PC-3 (cell line): ENCODE data around the gene ABLIM3. TPM values are rescaled to one million over a fixed set of nuclear protein-coding genes. Genes with fewer than 3 reads are reported as not detected.
A peak's percentile ranks its signal among the peaks of the same experiment; 100 is the strongest.

Experiments
- ATAC-seq: fragments of 200-7000 bp; cut with Tn5 transposase; 2 replicates; pipeline ENCODE4 v1.9.1; 2020; ENCODE audit warnings: mild to moderate bottlenecking, moderate library complexity
- BruUV-seq: library from RNA; stranded (reverse); fragments of 400-500 nt; replicated peaks from 2 replicates; lab custom pipeline; 2021; lab: Mats Ljungman, UMichigan
- CTCF ChIA-PET: fragments of 300-600 bp; sonication (Branson Sonifier 250); formaldehyde crosslinking; loops from one replicate; lab custom pipeline; 2022; ENCODE audit warnings: antibody characterized with exemption; lab: Charles Lee
- POLR2A ChIA-PET: fragments of 300-600 bp; sonication (Branson Sonifier 250); formaldehyde crosslinking; loops from one replicate; lab custom pipeline; 2022; ENCODE audit warnings: antibody characterized with exemption; ENCODE audit not compliant: unreplicated experiment; lab: Charles Lee
- DNase-seq: peaks from one replicate; pipeline ENCODE4 v3.0.0-alpha.2; 2015
- H2AFZ ChIP-seq: fragments of 300-600 bp; sonication (generic); 2 replicates; pipeline ENCODE4 v1.6.0; 2016; ENCODE audit warnings: antibody characterized with exemption, low read length
- H3F3A ChIP-seq: fragments of 300-600 bp; sonication (generic); one replicate; pipeline ENCODE4 v1.6.0; 2017; ENCODE audit warnings: antibody characterized with exemption, low read length, control low read depth, mild to moderate bottlenecking; ENCODE audit not compliant: unreplicated experiment
- H3K27ac ChIP-seq: fragments of 300-600 bp; sonication (generic); 2 replicates; pipeline ENCODE4 v1.5.1; 2016; ENCODE audit warnings: mild to moderate bottlenecking, low read length
- H3K27me3 ChIP-seq: fragments of 300-600 bp; sonication (generic); 2 replicates; pipeline ENCODE4 v1.6.1; 2016; ENCODE audit warnings: low read length, mixed read lengths
- H3K36me3 ChIP-seq: fragments of 300-600 bp; sonication (generic); 2 replicates; pipeline ENCODE4 v1.6.1; 2016; ENCODE audit warnings: low read depth, mixed run types, low read length, mixed read lengths
- H3K4me1 ChIP-seq: fragments of 300-600 bp; sonication (generic); 2 replicates; pipeline ENCODE4 v1.5.1; 2016; ENCODE audit warnings: low read length; ENCODE audit not compliant: insufficient read depth
- H3K4me2 ChIP-seq: fragments of 300-600 bp; sonication (generic); 2 replicates; pipeline ENCODE4 v1.6.0; 2016; ENCODE audit warnings: low read length
- H3K4me3 ChIP-seq: fragments of 300-600 bp; sonication (generic); 2 replicates; pipeline ENCODE4 v1.5.1; 2016; ENCODE audit warnings: mild to moderate bottlenecking, low read length, mixed read lengths
- H3K79me2 ChIP-seq: fragments of 300-600 bp; sonication (generic); 2 replicates; pipeline ENCODE4 v1.6.1; 2017; ENCODE audit warnings: low read length, mixed read lengths
- H3K9ac ChIP-seq: fragments of 300-600 bp; sonication (generic); 2 replicates; pipeline ENCODE4 v1.6.0; 2016; ENCODE audit warnings: mild to moderate bottlenecking, low read length
- H3K9me2 ChIP-seq: fragments of 300-600 bp; sonication (generic); replicated peaks from 2 replicates; pipeline ENCODE4 v1.6.1; 2016; ENCODE audit warnings: mixed run types, low read length, mixed read lengths
- H3K9me3 ChIP-seq: fragments of 300-600 bp; sonication (generic); 2 replicates; pipeline ENCODE4 v1.6.1; 2016; ENCODE audit warnings: low read length, mixed read lengths
- H4K20me1 ChIP-seq: fragments of 300-600 bp; sonication (generic); 2 replicates; pipeline ENCODE4 v1.6.1; 2016; ENCODE audit warnings: low read length, mixed read lengths
- CTCF ChIP-seq: fragments of 300-600 bp; sonication (generic); conservative IDR thresholded peaks from 2 replicates; pipeline ENCODE4 v1.5.1; 2017; ENCODE audit warnings: antibody characterized with exemption, low read depth, mild to moderate bottlenecking, low read length
- EZH2 ChIP-seq: fragments of 300-600 bp; sonication (generic); IDR thresholded peaks from one replicate; pipeline ENCODE4 v1.6.1; 2017; ENCODE audit warnings: antibody characterized with exemption, mild to moderate bottlenecking, low read length; ENCODE audit not compliant: unreplicated experiment
- EZH2phosphoT487 ChIP-seq: fragments of 300-600 bp; sonication (generic); IDR thresholded peaks from 2 replicates; pipeline ENCODE4 v1.6.1; 2018; ENCODE audit warnings: mild to moderate bottlenecking, antibody characterized with exemption, low read length, borderline replicate concordance
- intact Hi-C: fragments of 100-400 bp; cut with micrococcal nuclease; formaldehyde crosslinking; loops from 2 replicates; pipeline ENCODE4 v1.9.0; 2023
- total RNA-seq: library from RNA; depleted of rRNA; stranded (reverse); fragments of >200 nt; gene quantifications from 2 replicates; pipeline ENCODE4 v1.2.3, GENCODE V29; 2014

The ABLIM3 gene
- total RNA-seq, 1 experiment from 2014 or later = 43.6 TPM

GRCh38 chr5:149220750-149221149, 79.5 kb downstream of the ABLIM3 start:
- ChIA-PET CTCF (no interaction called here), POLR2A (no interaction called here)
- Histone ChIP-seq H3K4me3 (no peak overlapping the region), H3F3A (no peaks in the 10 kb centered on the region), H3K9me2 (no peaks in the 10 kb centered on the region), H3K9ac (no peak overlapping the region), H2AFZ (no peak overlapping the region), H3K27ac (no peak overlapping the region), H3K36me3 (0 out of 2 replicates have a peak, but pooled peaks cover 3% of the 10 kb centered on the region), H3K4me2 (no peak overlapping the region), H3K79me2 (no peaks in the 10 kb centered on the region), H3K27me3 (no peaks in the 10 kb centered on the region), H3K9me3 (no peaks in the 10 kb centered on the region), H3K4me1 (peaks cover 10% of the 10 kb centered on the region; the same call in 1 of the 2 replicates), H4K20me1 (no peaks in the 10 kb centered on the region)
- BruUV-seq = no TSS peak
- intact Hi-C loops = no loop called here
- DNase-seq = no peak
- peak; percentile 23 for ATAC-seq
- no peak for TF ChIP-seq EZH2phosphoT487
- no peak for TF ChIP-seq EZH2
- TF ChIP-seq CTCF = no peak

- H3K27ac ChIP-seq = no peak overlapping the region
- DNase-seq = peak; percentile 20
- no peak overlapping the region for H3K4me3 ChIP-seq
- ChIA-PET CTCF (no interaction called here), POLR2A (no interaction called here)
- no peaks in the 10 kb centered on the region for H3K9me3 ChIP-seq
- intact Hi-C loops = no loop called here
- H3K4me1 ChIP-seq = peaks cover 10% of the 10 kb centered on the region; the same call in 1 of the 2 replicates
- no peaks in the 10 kb centered on the region for H3K79me2 ChIP-seq
- TF ChIP-seq CTCF = no peak
- no peak for TF ChIP-seq EZH2phosphoT487
- TF ChIP-seq EZH2 = no peak
- H3K9ac ChIP-seq = no peak overlapping the region
- no TSS peak for BruUV-seq
- H4K20me1 ChIP-seq = no peaks in the 10 kb centered on the region
- no peak overlapping the region for H3K4me2 ChIP-seq
- H2AFZ ChIP-seq = no peak overlapping the region
- peak; percentile 61 for ATAC-seq
- H3K36me3 ChIP-seq = 0 out of 2 replicates have a peak, but pooled peaks cover 3% of the 10 kb centered on the region
- no peaks in the 10 kb centered on the region for H3K9me2 ChIP-seq
- H3K27me3 ChIP-seq = no peaks in the 10 kb centered on the region
- H3F3A ChIP-seq = no peaks in the 10 kb centered on the region
These were observed 80.0 kb downstream of the ABLIM3 start for GRCh38 chr5:149221326-149221725.

GRCh38 chr5:149221731-149222342, 80.5 kb downstream of the ABLIM3 start:
- no peaks in the 10 kb centered on the region for H3K9me2 ChIP-seq
- DNase-seq (no peak), ATAC-seq (no peak)
- TF ChIP-seq CTCF (no peak), EZH2 (no peak), EZH2phosphoT487 (no peak)
- no peaks in the 10 kb centered on the region for H3F3A ChIP-seq
- H2AFZ ChIP-seq = no peak overlapping the region
- no peak overlapping the region for H3K4me3 ChIP-seq
- no peaks in the 10 kb centered on the region for H3K79me2 ChIP-seq
- H3K27me3 ChIP-seq = no peaks in the 10 kb centered on the region
- ChIA-PET CTCF (interaction anchor here (1.3 kb wide), 1 partner anchor 80 kb away, joined by 3 read pairs; the partner anchor contains the start of gene ABLIM3), POLR2A (no interaction called here)
- no peaks in the 10 kb centered on the region for H4K20me1 ChIP-seq
- 0 out of 2 replicates have a peak, but pooled peaks cover 3% of the 10 kb centered on the region for H3K36me3 ChIP-seq
- BruUV-seq = no TSS peak
- H3K9ac ChIP-seq = no peak overlapping the region
- intact Hi-C loops = no loop called here
- no peak overlapping the region for H3K27ac ChIP-seq
- no peak overlapping the region for H3K4me2 ChIP-seq
- H3K4me1 ChIP-seq = peaks cover 15% of the 10 kb centered on the region
- no peaks in the 10 kb centered on the region for H3K9me3 ChIP-seq
